ENCODE measurements around the gene ASTE1.

DNA sequence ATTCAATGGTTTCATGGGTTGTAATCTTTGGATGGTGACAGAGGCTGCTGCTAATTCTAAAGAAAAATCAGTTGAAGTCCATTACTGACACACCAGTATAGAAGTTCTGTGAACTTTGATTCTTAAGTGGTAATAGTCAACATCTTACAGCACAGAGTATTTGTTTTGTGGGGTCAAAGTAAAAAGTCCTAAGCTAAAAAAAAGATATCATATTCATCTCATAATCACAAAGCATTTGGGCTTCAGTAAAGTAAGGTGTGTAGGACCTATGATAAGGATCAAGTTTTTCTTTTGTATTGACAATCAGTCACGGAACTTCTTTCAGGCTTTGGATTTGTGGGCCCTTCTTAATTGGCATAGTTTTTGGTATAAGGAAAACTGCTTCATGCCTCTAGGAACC lies 1.1 kb downstream of the ASTE1 start:
- TF ChIP-seq, protein P1, sequence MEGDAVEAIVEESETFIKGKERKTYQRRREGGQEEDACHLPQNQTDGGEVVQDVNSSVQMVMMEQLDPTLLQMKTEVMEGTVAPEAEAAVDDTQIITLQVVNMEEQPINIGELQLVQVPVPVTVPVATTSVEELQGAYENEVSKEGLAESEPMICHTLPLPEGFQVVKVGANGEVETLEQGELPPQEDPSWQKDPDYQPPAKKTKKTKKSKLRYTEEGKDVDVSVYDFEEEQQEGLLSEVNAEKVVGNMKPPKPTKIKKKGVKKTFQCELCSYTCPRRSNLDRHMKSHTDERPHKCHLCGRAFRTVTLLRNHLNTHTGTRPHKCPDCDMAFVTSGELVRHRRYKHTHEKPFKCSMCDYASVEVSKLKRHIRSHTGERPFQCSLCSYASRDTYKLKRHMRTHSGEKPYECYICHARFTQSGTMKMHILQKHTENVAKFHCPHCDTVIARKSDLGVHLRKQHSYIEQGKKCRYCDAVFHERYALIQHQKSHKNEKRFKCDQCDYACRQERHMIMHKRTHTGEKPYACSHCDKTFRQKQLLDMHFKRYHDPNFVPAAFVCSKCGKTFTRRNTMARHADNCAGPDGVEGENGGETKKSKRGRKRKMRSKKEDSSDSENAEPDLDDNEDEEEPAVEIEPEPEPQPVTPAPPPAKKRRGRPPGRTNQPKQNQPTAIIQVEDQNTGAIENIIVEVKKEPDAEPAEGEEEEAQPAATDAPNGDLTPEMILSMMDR (IDR thresholded peaks at IDR 0.05 in 4 of 5, conservative IDR thresholded peaks at IDR 0.05 in 1 of 5) = no peak
- no peak for TF ChIP-seq POLR2A (IDR thresholded peaks at IDR 0.05)
